Cerebellar cortex (tissue), 1 donor: ENCODE results near the gene SHF.
A peak's percentile ranks its signal among the peaks of the same experiment; 100 is the strongest.
"Not testable (repeated sequence)": the region's sequence is repeated elsewhere in the genome, so short reads cannot be mapped to it uniquely, and the experiment has no call there.

Source experiments
- DNase-seq: peaks from one replicate; pipeline ENCODE4 v3.0.0-alpha.2; 2015; ENCODE audit warnings: low spot score

The SHF gene

GRCh38 chr15:45187894-45188830 lies at the start of gene SHF:
Gene SHF, minus strand, starts transcription at chr15:45187966. Its CDS starts 15 bp downstream, at chr15:45187951.
- peak; percentile 84 for DNase-seq

GRCh38 chr15:45236806-45237205 lies 49.0 kb upstream of the SHF start:
- DNase-seq = not testable (repeated sequence)

GRCh38 chr15:45234562-45235235 lies 46.9 kb upstream of the SHF start:
- DNase-seq = no peak

- DNase-seq = no peak
These were observed 44.2 kb upstream of the SHF start for GRCh38 chr15:45231864-45232562.

- DNase-seq = no peak
These were observed 43.4 kb upstream of the SHF start for GRCh38 chr15:45231132-45231531.

- DNase-seq = no peak
These were observed 42.6 kb upstream of the SHF start for GRCh38 chr15:45230245-45230965.

- DNase-seq = no peak
These were observed 41.2 kb upstream of the SHF start for GRCh38 chr15:45228931-45229330.

GRCh38 chr15:45225506-45226273 lies 37.9 kb upstream of the SHF start:
- no peak for DNase-seq

GRCh38 chr15:45224621-45225217 lies 37.0 kb upstream of the SHF start:
- no peak for DNase-seq

GRCh38 chr15:45221967-45222366 lies 34.2 kb upstream of the SHF start:
- DNase-seq = no peak

GRCh38 chr15:45221053-45221599 lies 33.4 kb upstream of the SHF start:
- DNase-seq = no peak

- DNase-seq = no peak
These were observed 24.7 kb upstream of the SHF start for GRCh38 chr15:45212493-45212892.

- peak; percentile 65 for DNase-seq
These were observed 17.4 kb upstream of the SHF start for GRCh38 chr15:45205192-45205591.

- no peak for DNase-seq
These were observed 15.4 kb upstream of the SHF start for GRCh38 chr15:45203182-45203581.

GRCh38 chr15:45201869-45202268 lies 14.1 kb upstream of the SHF start:
- DNase-seq = no peak

GRCh38 chr15:45201557-45201859 lies 13.7 kb upstream of the SHF start:
- no peak for DNase-seq

- DNase-seq = peak; percentile 90
These were observed 13.2 kb upstream of the SHF start for GRCh38 chr15:45200799-45201556.

GRCh38 chr15:45200001-45200798 lies 12.4 kb upstream of the SHF start:
- peak; percentile 99 for DNase-seq
